Stomach (tissue), 4 donors: Measurements from ENCODE around the gene GPR108.

ENCODE experiments used
- CTCF ChIP-seq, 7 experiments: fragments of 450-650 bp in 4 of 7; fragments of 200-600 bp in 3 of 7; sonication (generic) in 3 of 7; IDR thresholded peaks; one replicate each; pipeline ENCODE4 v1.5.1; 2016 to 2019; ENCODE audit warnings: antibody characterized with exemption in 7 of 7, control low read depth in 2 of 7, mild to moderate bottlenecking in 1 of 7
- EP300 ChIP-seq: sonication (generic); formaldehyde crosslinking; IDR thresholded peaks from one replicate; pipeline ENCODE4 v1.6.1; 2017; ENCODE audit warnings: antibody characterized with exemption
- POLR2A ChIP-seq, 4 donors: fragments of 450-650 bp; IDR thresholded peaks; one replicate each; pipeline ENCODE4 v1.6.1; 2016; ENCODE audit warnings: antibody characterized with exemption in 4 of 4, control low read depth in 2 of 4, mild to moderate bottlenecking in 1 of 4, moderate library complexity in 1 of 4
- POLR2AphosphoS5 ChIP-seq, 3 donors: sonication (generic); formaldehyde crosslinking; IDR thresholded peaks; one replicate each; pipeline ENCODE4 v1.6.1; 2016; ENCODE audit warnings: antibody characterized with exemption in 3 of 3

GRCh38 chr19:6712692-6713670, 24.4 kb downstream of the GPR108 start:
- TF ChIP-seq CTCF (IDR thresholded peaks at IDR 0.05), result no peak
- no peak for TF ChIP-seq POLR2A (IDR thresholded peaks at IDR 0.05)
- no peak for TF ChIP-seq EP300
- TF ChIP-seq POLR2AphosphoS5 (IDR thresholded peaks at IDR 0.05), result no peak
